Nephron (organoid): ENCODE results near the gene GNAL.

Experiments
- H3K27ac Mint-ChIP-seq, 3 experiments: 2 replicates each; pipeline ENCODE4 v1.8.0; 2020; ENCODE audit warnings: mixed read lengths in 3 of 3, mild to moderate bottlenecking in 2 of 3, moderate library complexity in 1 of 3
- H3K27me3 Mint-ChIP-seq: 2 replicates; pipeline ENCODE4 v1.8.0; 2021; ENCODE audit warnings: low read depth, mild to moderate bottlenecking, moderate library complexity, mixed read lengths
- H3K36me3 Mint-ChIP-seq: 2 replicates; pipeline ENCODE4 v1.8.0; 2020; ENCODE audit warnings: low read depth, mixed read lengths
- H3K4me1 Mint-ChIP-seq: 2 replicates; pipeline ENCODE4 v1.8.0; 2020; ENCODE audit warnings: mixed read lengths
- H3K4me3 Mint-ChIP-seq, 3 experiments: 2 replicates each; pipeline ENCODE4 v1.8.0; 2020; ENCODE audit warnings: mild to moderate bottlenecking in 3 of 3, mixed read lengths in 3 of 3, moderate library complexity in 2 of 3
- H3K9me3 Mint-ChIP-seq: 2 replicates; pipeline ENCODE4 v1.8.0; 2020; ENCODE audit warnings: mixed read lengths
- TF ChIP-seq, protein P1 (sequence below), 3 experiments: fragments of 200-600 bp; sonication (generic); IDR thresholded peaks; one replicate each; pipeline ENCODE4 v1.5.0; 2021; ENCODE audit warnings: antibody characterized with exemption in 3 of 3; ENCODE audit not compliant: unreplicated experiment in 3 of 3

GNAL gene

DNA sequence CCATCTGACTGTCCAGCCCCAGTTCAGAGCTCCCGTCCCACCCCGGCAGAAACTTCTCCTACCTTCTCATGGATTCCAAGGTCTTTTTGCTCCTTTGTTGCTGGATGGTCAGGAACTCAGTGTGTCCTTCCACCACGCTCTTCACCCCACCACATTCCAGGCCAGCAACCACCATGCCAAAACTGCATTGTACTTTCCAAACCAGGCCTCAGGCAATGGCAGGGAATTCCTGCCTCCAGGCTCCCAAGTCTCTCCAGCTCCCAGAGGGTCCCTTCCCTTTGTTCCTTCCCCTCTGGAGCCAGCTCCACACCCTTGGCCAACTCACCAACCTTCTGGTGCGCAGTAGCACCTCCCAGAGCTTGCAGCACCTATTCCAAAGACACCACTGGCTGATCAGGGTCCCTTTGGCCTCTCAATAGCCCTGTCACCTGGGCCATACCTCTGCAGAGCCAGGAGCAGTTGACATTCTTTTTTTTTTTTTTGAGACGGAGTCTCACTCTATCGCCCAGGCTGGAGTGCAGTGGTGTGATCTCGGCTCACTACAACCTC, 170.3 kb downstream of the GNAL start:
- no peaks in the 10 kb centered on the region for H3K27me3 Mint-ChIP-seq
- peak overlapping the region in 1 of 3 experiments; percentile 43 for H3K27ac Mint-ChIP-seq
- TF ChIP-seq, protein P1, sequence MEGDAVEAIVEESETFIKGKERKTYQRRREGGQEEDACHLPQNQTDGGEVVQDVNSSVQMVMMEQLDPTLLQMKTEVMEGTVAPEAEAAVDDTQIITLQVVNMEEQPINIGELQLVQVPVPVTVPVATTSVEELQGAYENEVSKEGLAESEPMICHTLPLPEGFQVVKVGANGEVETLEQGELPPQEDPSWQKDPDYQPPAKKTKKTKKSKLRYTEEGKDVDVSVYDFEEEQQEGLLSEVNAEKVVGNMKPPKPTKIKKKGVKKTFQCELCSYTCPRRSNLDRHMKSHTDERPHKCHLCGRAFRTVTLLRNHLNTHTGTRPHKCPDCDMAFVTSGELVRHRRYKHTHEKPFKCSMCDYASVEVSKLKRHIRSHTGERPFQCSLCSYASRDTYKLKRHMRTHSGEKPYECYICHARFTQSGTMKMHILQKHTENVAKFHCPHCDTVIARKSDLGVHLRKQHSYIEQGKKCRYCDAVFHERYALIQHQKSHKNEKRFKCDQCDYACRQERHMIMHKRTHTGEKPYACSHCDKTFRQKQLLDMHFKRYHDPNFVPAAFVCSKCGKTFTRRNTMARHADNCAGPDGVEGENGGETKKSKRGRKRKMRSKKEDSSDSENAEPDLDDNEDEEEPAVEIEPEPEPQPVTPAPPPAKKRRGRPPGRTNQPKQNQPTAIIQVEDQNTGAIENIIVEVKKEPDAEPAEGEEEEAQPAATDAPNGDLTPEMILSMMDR (IDR thresholded peaks at IDR 0.05; ENCODE audit: unreplicated experiment in 3 of 3), result no peak
- H3K36me3 Mint-ChIP-seq, result peaks cover 4% of the 10 kb centered on the region
- peaks cover 25% of the 10 kb centered on the region for H3K4me1 Mint-ChIP-seq
- no peak overlapping the region for H3K4me3 Mint-ChIP-seq
- no peaks in the 10 kb centered on the region for H3K9me3 Mint-ChIP-seq

DNA sequence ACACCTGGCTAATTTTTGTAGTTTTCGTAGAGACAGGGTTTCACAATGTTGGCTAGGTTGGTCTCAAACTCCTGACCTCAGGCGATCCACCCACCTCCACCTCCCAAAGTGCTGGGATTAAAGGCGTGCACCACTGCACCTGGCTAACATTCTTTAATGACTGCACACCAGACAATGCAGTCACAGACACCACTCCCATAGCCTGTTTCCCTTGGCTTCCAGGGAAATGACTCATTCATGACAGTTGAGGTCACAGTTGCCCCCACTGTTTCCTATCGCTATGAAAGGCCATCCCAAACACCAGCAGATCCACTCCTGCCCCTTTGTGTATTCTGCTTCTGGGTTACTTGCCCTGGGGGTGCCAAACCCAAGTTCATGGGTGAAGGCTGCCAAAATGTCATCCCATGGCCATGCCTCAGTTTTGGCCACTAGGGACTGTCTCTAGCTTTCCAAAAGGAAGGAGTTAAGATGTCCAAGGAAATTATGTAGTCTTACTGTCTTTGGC, 170.9 kb downstream of the GNAL start:
- peaks cover 4% of the 10 kb centered on the region for H3K36me3 Mint-ChIP-seq
- no peaks in the 10 kb centered on the region for H3K9me3 Mint-ChIP-seq
- no peak overlapping the region for H3K4me3 Mint-ChIP-seq
- no peaks in the 10 kb centered on the region for H3K27me3 Mint-ChIP-seq
- H3K4me1 Mint-ChIP-seq, result peaks cover 25% of the 10 kb centered on the region
- H3K27ac Mint-ChIP-seq, result peak overlapping the region in 1 of 3 experiments; percentile 20
- TF ChIP-seq, protein P1 (IDR thresholded peaks at IDR 0.05; ENCODE audit: unreplicated experiment in 3 of 3), result no peak

DNA sequence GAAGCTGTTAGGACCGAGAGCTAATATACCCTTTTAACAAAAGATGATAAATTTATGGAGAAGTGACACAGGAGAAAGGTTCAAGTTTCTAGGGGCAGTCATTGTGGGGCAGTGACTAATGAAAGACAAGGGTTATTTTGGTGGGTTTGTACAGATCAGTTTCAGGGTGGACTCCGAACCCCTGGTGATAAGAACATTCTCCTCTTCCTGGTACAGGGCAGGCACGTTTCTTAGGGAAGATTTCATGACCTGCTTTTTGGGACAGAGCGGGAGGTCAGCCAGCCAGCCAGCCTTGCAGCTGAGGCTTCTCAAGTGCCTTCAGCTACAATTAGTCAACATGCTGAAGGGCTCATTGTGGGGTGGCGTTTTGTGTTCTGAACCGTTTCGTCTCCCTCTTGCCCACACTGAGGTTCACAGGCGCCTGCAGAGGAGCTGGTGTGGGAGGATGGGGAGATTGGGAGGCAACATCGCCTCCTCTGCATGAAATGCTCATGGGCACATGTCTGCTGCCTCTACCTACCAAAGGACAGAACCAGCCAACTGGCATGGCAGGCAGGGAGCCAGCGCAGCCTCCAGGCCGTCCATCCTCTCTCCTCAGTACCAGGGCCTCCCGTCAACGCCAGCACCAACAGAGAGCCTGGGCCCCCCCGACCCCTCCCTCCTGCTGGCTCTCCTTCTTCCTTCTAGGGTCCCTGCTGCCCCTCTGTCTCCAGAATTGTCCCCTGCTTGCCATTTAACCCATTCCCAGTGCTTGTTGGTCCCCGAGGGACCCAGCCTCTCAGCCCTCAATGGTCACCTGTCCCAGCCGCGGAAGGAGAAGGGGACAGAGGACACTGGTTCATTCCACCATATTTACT, 171.8 kb downstream of the GNAL start:
- H3K27ac Mint-ChIP-seq, result no peak overlapping the region
- TF ChIP-seq, protein P1 (IDR thresholded peaks at IDR 0.05; ENCODE audit: unreplicated experiment in 3 of 3), result no peak
- no peak overlapping the region for H3K4me3 Mint-ChIP-seq
- no peaks in the 10 kb centered on the region for H3K27me3 Mint-ChIP-seq
- no peaks in the 10 kb centered on the region for H3K9me3 Mint-ChIP-seq
- no peaks in the 10 kb centered on the region for H3K36me3 Mint-ChIP-seq
- H3K4me1 Mint-ChIP-seq, result peaks cover 25% of the 10 kb centered on the region

DNA sequence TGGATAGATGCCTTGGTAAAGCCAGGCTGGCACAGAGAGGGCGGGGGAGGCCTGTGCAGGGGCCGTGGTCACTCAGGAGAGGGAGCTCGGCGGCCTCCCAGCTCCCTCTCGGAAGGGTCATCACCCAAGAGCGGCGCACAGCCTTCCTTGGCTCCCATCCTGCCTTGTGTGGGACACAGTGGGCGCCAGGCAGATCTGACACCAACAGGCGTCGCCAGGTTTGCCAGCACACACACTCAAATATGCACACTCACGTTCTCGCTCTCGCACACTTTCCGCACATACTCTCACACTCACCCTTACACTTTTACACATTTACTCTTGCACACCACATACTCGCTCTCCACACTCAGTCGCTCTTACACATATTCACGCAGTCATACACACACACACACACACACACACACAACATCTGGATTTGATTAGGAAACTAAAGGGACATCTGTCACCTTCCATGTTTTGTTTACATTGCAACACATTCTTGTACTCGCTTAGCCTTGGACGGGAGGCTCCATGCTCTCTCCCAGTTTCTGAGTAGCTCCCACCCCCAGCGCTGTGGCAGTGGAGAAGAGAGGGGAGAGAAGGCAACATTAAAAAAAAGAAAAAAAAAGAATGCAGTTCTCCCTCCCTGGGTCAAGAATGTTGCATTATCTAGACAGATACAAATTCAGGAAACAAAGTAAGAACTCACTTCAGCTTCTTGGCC, 172.7 kb downstream of the GNAL start:
- Mint-ChIP-seq H3K9me3 (no peaks in the 10 kb centered on the region), H3K27me3 (no peaks in the 10 kb centered on the region), H3K27ac (peak overlapping the region in 2 of 3 experiments; percentile 2 to 51), H3K4me3 (no peak overlapping the region), H3K36me3 (no peaks in the 10 kb centered on the region), H3K4me1 (peaks cover 25% of the 10 kb centered on the region)
- TF ChIP-seq, protein P1 (IDR thresholded peaks at IDR 0.05; ENCODE audit: unreplicated experiment in 3 of 3), result no peak

DNA sequence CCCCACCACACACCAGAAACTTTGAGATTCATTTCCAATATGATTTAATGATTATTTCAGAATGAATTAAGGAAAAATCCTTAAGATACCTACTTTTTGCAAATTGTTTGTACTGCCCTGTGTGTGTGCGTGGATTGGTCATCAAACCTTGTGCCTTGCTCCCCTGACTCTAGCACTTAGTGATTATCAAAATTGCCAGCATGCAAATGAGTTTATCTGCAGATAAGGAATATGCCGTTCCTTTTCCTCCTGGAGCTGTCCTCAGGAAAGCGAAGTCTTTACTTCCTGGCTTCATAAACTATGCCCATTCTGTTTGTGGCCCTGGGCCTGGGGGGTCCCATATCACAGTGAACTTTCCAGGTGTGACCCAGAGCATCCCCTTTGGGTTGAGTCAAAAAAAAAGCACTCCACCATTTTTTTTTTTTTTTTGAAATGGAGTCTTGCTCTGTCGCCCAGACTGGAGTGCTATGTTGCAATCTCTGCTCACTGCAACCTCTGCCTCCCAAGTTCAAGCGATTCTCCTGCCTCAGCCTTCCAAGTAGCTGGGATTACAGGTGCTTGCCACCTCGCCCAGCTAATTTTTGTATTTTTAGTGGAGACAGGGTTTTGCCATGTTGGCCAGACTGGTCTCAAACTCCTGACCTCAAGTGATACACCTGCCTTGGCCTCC, 173.5 kb downstream of the GNAL start:
- no peak overlapping the region for H3K4me3 Mint-ChIP-seq

More for the DNA sequence above, 173.5 kb downstream of the GNAL start:
- no peak overlapping the region for H3K27ac Mint-ChIP-seq
- no peaks in the 10 kb centered on the region for H3K36me3 Mint-ChIP-seq
- H3K27me3 Mint-ChIP-seq, result no peaks in the 10 kb centered on the region
- TF ChIP-seq, protein P1 (IDR thresholded peaks at IDR 0.05; ENCODE audit: unreplicated experiment in 3 of 3), result no peak
- H3K4me1 Mint-ChIP-seq, result peaks cover 18% of the 10 kb centered on the region
- no peaks in the 10 kb centered on the region for H3K9me3 Mint-ChIP-seq
